B cell (primary cell): Measurements from ENCODE around the gene LRP6. TPM values are rescaled to one million over a fixed set of nuclear protein-coding genes. Genes with fewer than 3 reads are reported as not detected.

Source experiments
- ATAC-seq: fragments of 200-7000 bp; cut with Tn5 transposase; one replicate; pipeline ENCODE4 v1.10.0; 2021; ENCODE audit warnings: low read depth, mild to moderate bottlenecking, moderate number of reproducible peaks, moderate library complexity
- CTCF ChIA-PET: fragments of 350-600 bp; sonication (Branson Sonifier 250); formaldehyde crosslinking; loops from one replicate; lab custom pipeline; 2021; ENCODE audit warnings: antibody characterized with exemption, inconsistent platforms; lab: Charles Lee
- POLR2A ChIA-PET: fragments of 350-600 bp; sonication (Branson Sonifier 250); formaldehyde crosslinking; loops from one replicate; lab custom pipeline; 2021; ENCODE audit warnings: antibody characterized with exemption; lab: Charles Lee
- DNase-seq: peaks from one replicate; pipeline ENCODE4 v3.0.0; 2013
- H2AFZ ChIP-seq: 2 replicates; pipeline ENCODE4 v1.6.1; 2012; ENCODE audit warnings: mild to moderate bottlenecking, low read depth, low read length; ENCODE audit not compliant: insufficient read depth, poor library complexity, severe bottlenecking
- H3K27ac ChIP-seq, 2 donors: 1 replicate in 1 of 2; 2 replicates in 1 of 2; pipeline ENCODE4 v1.5.1; 2012 to 2013; ENCODE audit warnings: low read length in 2 of 2, mild to moderate bottlenecking in 2 of 2, moderate library complexity in 1 of 2
- H3K27me3 ChIP-seq, 4 experiments: fragments of 200-600 bp in 1 of 4; sonication (generic) in 1 of 4; replicated peaks in 1 of 4; 1 replicate in 2 of 4; 2 replicates in 2 of 4; pipeline versions ENCODE4 v1.6.1 to v1.7.0; 2013 to 2016; ENCODE audit warnings: low read length in 3 of 4, mild to moderate bottlenecking in 2 of 4, mixed read lengths in 1 of 4, moderate library complexity in 1 of 4; ENCODE audit not compliant: insufficient read depth in 4 of 4, control insufficient read depth in 3 of 4; ENCODE audit errors: control extremely low read depth in 1 of 4
- H3K36me3 ChIP-seq, 2 experiments: replicated peaks in 1 of 2; 1 replicate in 1 of 2; 2 replicates in 1 of 2; pipeline versions ENCODE4 v1.6.1 to v1.7.1; 2013; ENCODE audit warnings: low read length in 1 of 2; ENCODE audit not compliant: insufficient read depth in 2 of 2, control insufficient read depth in 1 of 2; ENCODE audit errors: control extremely low read depth in 1 of 2, extremely low read depth in 1 of 2
- H3K4me1 ChIP-seq, 2 donors: fragments of 200-600 bp in 1 of 2; sonication (generic) in 1 of 2; 1 replicate in 1 of 2; 2 replicates in 1 of 2; pipeline versions ENCODE4 v1.5.1 to v1.6.1; 2013 to 2017; ENCODE audit warnings: low read length in 2 of 2; ENCODE audit not compliant: control insufficient read depth in 2 of 2, insufficient read depth in 2 of 2
- H3K4me2 ChIP-seq: replicated peaks from 2 replicates; pipeline ENCODE3; 2012; ENCODE audit warnings: mild to moderate bottlenecking, low read depth, low read length; ENCODE audit not compliant: poor library complexity, severe bottlenecking
- H3K4me3 ChIP-seq, 5 experiments: fragments of 200-600 bp in 1 of 5; sonication (generic) in 1 of 5; 1 replicate in 3 of 5; 2 replicates in 2 of 5; pipeline versions ENCODE4 v1.5.1 to v1.7.0; 2011 to 2016; ENCODE audit warnings: low read length in 4 of 5, mild to moderate bottlenecking in 4 of 5, low read depth in 2 of 5, control low read depth in 1 of 5, moderate library complexity in 1 of 5; ENCODE audit not compliant: insufficient read depth in 1 of 5; ENCODE audit errors: control extremely low read depth in 1 of 5, extremely low read depth in 1 of 5
- H3K79me2 ChIP-seq: fragments of 200-600 bp; sonication (generic); one replicate; pipeline ENCODE4 v1.6.0; 2016; ENCODE audit warnings: low read length; ENCODE audit not compliant: control insufficient read depth, insufficient read depth
- H3K9ac ChIP-seq: fragments of 200-600 bp; sonication (generic); 2 replicates; pipeline ENCODE4 v1.6.1; 2017; ENCODE audit warnings: mild to moderate bottlenecking, low read length, moderate library complexity
- H3K9me3 ChIP-seq, 3 donors: one replicate each; pipeline versions ENCODE4 v1.6.1 to v1.7.1; 2013; ENCODE audit warnings: low read length in 2 of 3; ENCODE audit not compliant: control insufficient read depth in 2 of 3, insufficient read depth in 1 of 3; ENCODE audit errors: control extremely low read depth in 1 of 3
- H4K20me1 ChIP-seq: 2 replicates; pipeline ENCODE4 v1.6.0; 2012; ENCODE audit warnings: mild to moderate bottlenecking, low read length; ENCODE audit not compliant: insufficient read depth, control insufficient read depth, poor library complexity, severe bottlenecking
- H3K27ac Mint-ChIP-seq: one replicate; pipeline ENCODE4 v1.8.0; 2021; ENCODE audit warnings: mixed read lengths
- H3K27me3 Mint-ChIP-seq: one replicate; pipeline ENCODE4 v1.8.0; 2021; ENCODE audit warnings: mixed read lengths
- H3K4me1 Mint-ChIP-seq: one replicate; pipeline ENCODE4 v1.8.0; 2021; ENCODE audit warnings: mixed read lengths
- H3K4me3 Mint-ChIP-seq: one replicate; pipeline ENCODE4 v1.8.0; 2021; ENCODE audit warnings: mixed read lengths
- H3K9me3 Mint-ChIP-seq: one replicate; pipeline ENCODE4 v1.8.0; 2022; ENCODE audit warnings: mixed read lengths; ENCODE audit not compliant: insufficient read depth
- EZH2 ChIP-seq: IDR thresholded peaks from 2 replicates; pipeline ENCODE4 v1.6.1; 2012; ENCODE audit warnings: borderline replicate concordance, low read depth, mild to moderate bottlenecking, moderate library complexity, low read length; ENCODE audit not compliant: insufficient read depth, poor library complexity, severe bottlenecking
- WGBS: methylation state at CpG from one replicate; pipeline ENCODE4 v1.1.5; 2013; ENCODE audit warnings: missing lambda C conversion rate; ENCODE audit not compliant: insufficient coverage; 5-methylcytosine and 5-hydroxymethylcytosine counted together
- intact Hi-C: fragments of 100-400 bp; cut with micrococcal nuclease; formaldehyde crosslinking; loops from one replicate; pipeline ENCODE4 v1.10.0; 2022
- polyA plus RNA-seq: library from polyadenylated mRNA; depleted of rRNA; stranded (reverse); fragments of >200 nt; gene quantifications from 2 replicates; pipeline ENCODE4 v1.2.3, GENCODE V29; 2012
- total RNA-seq, 2 donors: library from RNA; stranded (reverse); fragments of 120-200 nt in 1 of 2; gene quantifications; 1 replicate in 1 of 2; 2 replicates in 1 of 2; pipeline versions ENCODE4 v1.2.3 to v1.2.4, GENCODE V29; 2013 to 2022
- TF ChIP-seq, protein P1 (sequence below): fragments of 200-600 bp; IDR thresholded peaks from one replicate; pipeline ENCODE4 v1.8.0; 2022; ENCODE audit warnings: antibody characterized with exemption, mild to moderate bottlenecking

LRP6 gene
- total and polyA plus RNA-seq, 2 donors (not counting 1 experiment from before 2014, with no cell fraction given) = 0.34 to 2.8 TPM

DNA sequence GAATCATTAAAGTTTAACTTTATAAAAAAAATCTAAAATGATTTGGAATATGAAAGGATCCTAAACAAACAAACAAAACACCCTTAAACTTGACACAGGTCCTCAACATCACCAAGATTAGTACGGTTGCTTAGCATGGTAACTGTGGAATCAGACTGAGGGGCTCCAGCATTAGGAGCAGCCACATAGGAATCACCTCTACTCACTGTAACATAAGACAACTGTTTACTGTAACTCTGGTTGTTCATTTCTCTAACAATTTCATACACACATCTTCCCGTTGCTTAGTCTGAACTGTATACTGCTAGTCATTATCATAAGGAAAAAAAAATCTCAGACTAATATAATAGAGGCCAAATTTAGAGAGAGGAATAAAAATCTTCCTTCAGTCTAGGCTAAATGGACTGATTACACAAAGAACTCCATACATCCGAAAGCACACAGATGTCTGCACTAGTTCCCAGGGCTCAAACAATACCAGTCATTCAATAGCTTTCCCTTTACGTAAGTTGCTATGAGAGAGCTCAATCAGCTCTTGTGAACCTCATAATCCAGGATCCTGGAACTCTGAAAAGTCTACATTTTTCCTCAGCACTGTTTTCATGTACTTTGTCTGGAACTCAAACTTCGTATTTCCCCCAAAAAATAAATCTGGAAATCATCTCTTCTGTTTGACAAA, 26.0 kb downstream of the LRP6 start:
- ChIA-PET POLR2A (no interaction called here), CTCF (no interaction called here)
- 89% methylated on average over 1 of the region's 5 CpGs for WGBS
- H3K4me1 Mint-ChIP-seq = no peaks in the 10 kb centered on the region
- H3K27ac ChIP-seq = no peak overlapping the region
- H3K27me3 Mint-ChIP-seq = peaks cover 3% of the 10 kb centered on the region
- H3K9me3 Mint-ChIP-seq = no peaks in the 10 kb centered on the region
- no peaks in the 10 kb centered on the region for H3K79me2 ChIP-seq
- TF ChIP-seq, protein P1, sequence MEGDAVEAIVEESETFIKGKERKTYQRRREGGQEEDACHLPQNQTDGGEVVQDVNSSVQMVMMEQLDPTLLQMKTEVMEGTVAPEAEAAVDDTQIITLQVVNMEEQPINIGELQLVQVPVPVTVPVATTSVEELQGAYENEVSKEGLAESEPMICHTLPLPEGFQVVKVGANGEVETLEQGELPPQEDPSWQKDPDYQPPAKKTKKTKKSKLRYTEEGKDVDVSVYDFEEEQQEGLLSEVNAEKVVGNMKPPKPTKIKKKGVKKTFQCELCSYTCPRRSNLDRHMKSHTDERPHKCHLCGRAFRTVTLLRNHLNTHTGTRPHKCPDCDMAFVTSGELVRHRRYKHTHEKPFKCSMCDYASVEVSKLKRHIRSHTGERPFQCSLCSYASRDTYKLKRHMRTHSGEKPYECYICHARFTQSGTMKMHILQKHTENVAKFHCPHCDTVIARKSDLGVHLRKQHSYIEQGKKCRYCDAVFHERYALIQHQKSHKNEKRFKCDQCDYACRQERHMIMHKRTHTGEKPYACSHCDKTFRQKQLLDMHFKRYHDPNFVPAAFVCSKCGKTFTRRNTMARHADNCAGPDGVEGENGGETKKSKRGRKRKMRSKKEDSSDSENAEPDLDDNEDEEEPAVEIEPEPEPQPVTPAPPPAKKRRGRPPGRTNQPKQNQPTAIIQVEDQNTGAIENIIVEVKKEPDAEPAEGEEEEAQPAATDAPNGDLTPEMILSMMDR = no peak
- TF ChIP-seq EZH2 = no peak
- peaks cover 0 to under 1% (median 0%) of the 10 kb centered on the region in 3 donors for H3K9me3 ChIP-seq
- DNase-seq = no peak
- no peaks in the 10 kb centered on the region for H3K36me3 ChIP-seq
- H2AFZ ChIP-seq = no peak overlapping the region
- H3K4me2 ChIP-seq = no peak overlapping the region
- no peak overlapping the region for H3K4me3 Mint-ChIP-seq
- intact Hi-C loops = no loop called here
- H3K4me1 ChIP-seq = no peaks in the 10 kb centered on the region
- no peaks in the 10 kb centered on the region for H3K27me3 ChIP-seq
- ATAC-seq = no peak
- H3K9ac ChIP-seq = no peak overlapping the region
- no peak overlapping the region for H3K4me3 ChIP-seq
- H3K27ac Mint-ChIP-seq = no peak overlapping the region
- H4K20me1 ChIP-seq = no peaks in the 10 kb centered on the region

DNA sequence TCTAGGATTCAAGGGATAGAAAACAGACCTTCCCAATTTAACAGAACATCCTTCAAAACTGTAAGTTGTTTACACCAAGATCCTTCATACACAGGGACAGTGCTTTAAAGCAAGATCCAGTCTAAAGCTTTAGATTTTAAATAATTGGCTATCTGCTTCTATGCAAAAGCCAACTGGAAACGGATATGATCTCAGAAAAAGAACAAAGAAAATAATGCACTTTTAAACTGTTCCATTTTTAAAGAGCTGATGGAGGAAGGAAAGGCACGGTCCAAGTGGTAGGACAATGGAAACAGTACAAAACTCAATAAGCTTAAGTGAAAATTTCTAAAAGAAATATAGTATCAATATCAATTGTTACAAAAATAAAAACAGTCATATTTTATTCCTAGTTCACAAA, 27.7 kb downstream of the LRP6 start:
- Histone ChIP-seq H3K27me3 (no peaks in the 10 kb centered on the region), H3K27ac (no peak overlapping the region), H3K9ac (no peak overlapping the region), H3K4me1 (no peaks in the 10 kb centered on the region), H3K36me3 (no peaks in the 10 kb centered on the region), H3K4me2 (no peak overlapping the region), H4K20me1 (no peaks in the 10 kb centered on the region), H3K4me3 (no peak overlapping the region), H3K9me3 (peaks cover 0 to 7% (median 0%) of the 10 kb centered on the region in 3 donors), H3K79me2 (no peaks in the 10 kb centered on the region), H2AFZ (no peak overlapping the region)
- no peak for ATAC-seq
- no CpG with 5 or more reads among the region's 2 CpGs for WGBS
- no peak for TF ChIP-seq EZH2
- TF ChIP-seq, protein P1 = no peak
- Mint-ChIP-seq H3K27me3 (peaks cover 3% of the 10 kb centered on the region), H3K27ac (no peak overlapping the region), H3K9me3 (no peaks in the 10 kb centered on the region), H3K4me1 (no peaks in the 10 kb centered on the region), H3K4me3 (no peak overlapping the region)
- intact Hi-C loops = no loop called here
- CTCF ChIA-PET = interaction anchor here (1.0 kb wide), 1 partner anchor 11 kb away, joined by 3 read pairs; no protein-coding TSS in a partner anchor
- POLR2A ChIA-PET = no interaction called here
- DNase-seq = no peak
